ENCODE data around the gene OR8J1. TPM values are rescaled to one million over a fixed set of nuclear protein-coding genes. Genes with fewer than 3 reads are reported as not detected.

The OR8J1 gene
- not detected for polyA plus RNA-seq
- long read RNA-seq, donor 1: 0 reads
- long read RNA-seq, donor 2: 0 reads
- long read RNA-seq, donor 3: 0 reads
- long read RNA-seq, donor 4: 0 reads
- long read RNA-seq, donor 5: 0 reads
- long read RNA-seq, donor 6: 0 reads
- long read RNA-seq, donor 7: 0 reads
- long read RNA-seq, donor 8: 0 reads
- long read RNA-seq, donor 9: 0 reads
- long read RNA-seq, donor 10: 0 reads
- long read RNA-seq, donor 11: 0 reads

- DNase-seq: no peak
- Histone ChIP-seq H3K4me3 (ENCODE audit: low read length) (no peak within 1 kb of the TSS), H3K27ac (ENCODE audit: low read length) (no peak within 1 kb of the TSS), H3K36me3 (ENCODE audit: control insufficient read depth, insufficient read depth, low read length) (no peaks in the 10 kb centered on the region), H3K9me3 (ENCODE audit: control insufficient read depth, low read depth, low read length) (no peaks in the 10 kb centered on the region), H3K4me1 (ENCODE audit: control insufficient read depth, insufficient read depth, low read length) (no peaks in the 10 kb centered on the region), H3K27me3 (ENCODE audit: control insufficient read depth, insufficient read depth, low read length) (no peaks in the 10 kb centered on the region)
- WGBS (ENCODE audit: insufficient coverage, low lambda C conversion rate): no CpG with 5 or more reads among the region's 2 CpGs
Observed at GRCh38 chr11:56353991-56354390, at the start of gene OR8J1. Gene OR8J1, plus strand, starts transcription at chr11:56354291. Its CDS starts 5,956 bp downstream, at chr11:56360247.

GRCh38 chr11:56307836-56308235 lies 46.3 kb upstream of the OR8J1 start:
- DNase-seq: no peak
- Histone ChIP-seq H3K27me3 (ENCODE audit: control insufficient read depth, insufficient read depth, low read length) (no peaks in the 10 kb centered on the region), H3K9me3 (ENCODE audit: control insufficient read depth, low read depth, low read length) (no peaks in the 10 kb centered on the region), H3K4me1 (ENCODE audit: control insufficient read depth, insufficient read depth, low read length) (no peaks in the 10 kb centered on the region), H3K4me3 (ENCODE audit: low read length) (no peak overlapping the region), H3K36me3 (ENCODE audit: control insufficient read depth, insufficient read depth, low read length) (no peaks in the 10 kb centered on the region), H3K27ac (ENCODE audit: low read length) (no peak overlapping the region)
- no CpG with 5 or more reads among the region's 3 CpGs for WGBS (ENCODE audit: insufficient coverage, low lambda C conversion rate)

GRCh38 chr11:56314844-56315243 lies 39.2 kb upstream of the OR8J1 start, which contains the start of gene OR8K3:
Gene OR8K3, plus strand, starts transcription at chr11:56315144. Its CDS starts 3,163 bp downstream, at chr11:56318307.
- H3K36me3 ChIP-seq (ENCODE audit: control insufficient read depth, insufficient read depth, low read length): no peaks in the 10 kb centered on the region
- H3K4me1 ChIP-seq (ENCODE audit: control insufficient read depth, insufficient read depth, low read length): no peaks in the 10 kb centered on the region
- no peak within 1 kb of the TSS for H3K4me3 ChIP-seq (ENCODE audit: low read length)
- H3K27me3 ChIP-seq (ENCODE audit: control insufficient read depth, insufficient read depth, low read length): no peaks in the 10 kb centered on the region
- H3K9me3 ChIP-seq (ENCODE audit: control insufficient read depth, low read depth, low read length): no peaks in the 10 kb centered on the region
- DNase-seq: no peak
- H3K27ac ChIP-seq (ENCODE audit: low read length): no peak within 1 kb of the TSS

GRCh38 chr11:56331861-56332491 lies 22.1 kb upstream of the OR8J1 start:
- H3K27me3 ChIP-seq (ENCODE audit: control insufficient read depth, insufficient read depth, low read length): no peaks in the 10 kb centered on the region
- no peaks in the 10 kb centered on the region for H3K36me3 ChIP-seq (ENCODE audit: control insufficient read depth, insufficient read depth, low read length)
- peaks cover 7% of the 10 kb centered on the region for H3K9me3 ChIP-seq (ENCODE audit: control insufficient read depth, low read depth, low read length)
- no peak overlapping the region for H3K4me3 ChIP-seq (ENCODE audit: low read length)
- WGBS (ENCODE audit: insufficient coverage, low lambda C conversion rate): no CpG with 5 or more reads among the region's 34 CpGs
- no peak overlapping the region for H3K27ac ChIP-seq (ENCODE audit: low read length)
- H3K4me1 ChIP-seq (ENCODE audit: control insufficient read depth, insufficient read depth, low read length): no peaks in the 10 kb centered on the region
- DNase-seq: no peak

- no peak overlapping the region for H3K27ac ChIP-seq (ENCODE audit: low read length)
- H3K4me3 ChIP-seq (ENCODE audit: low read length): no peak overlapping the region
- no peak for DNase-seq
- no peaks in the 10 kb centered on the region for H3K4me1 ChIP-seq (ENCODE audit: control insufficient read depth, insufficient read depth, low read length)
- H3K27me3 ChIP-seq (ENCODE audit: control insufficient read depth, insufficient read depth, low read length): no peaks in the 10 kb centered on the region
- no peaks in the 10 kb centered on the region for H3K36me3 ChIP-seq (ENCODE audit: control insufficient read depth, insufficient read depth, low read length)
- no CpG with 5 or more reads among the region's 3 CpGs for WGBS (ENCODE audit: insufficient coverage, low lambda C conversion rate)
- peaks cover 7% of the 10 kb centered on the region for H3K9me3 ChIP-seq (ENCODE audit: control insufficient read depth, low read depth, low read length)
Observed at GRCh38 chr11:56333156-56333555, 20.9 kb upstream of the OR8J1 start.

GRCh38 chr11:56340289-56340688 lies 13.8 kb upstream of the OR8J1 start:
- H3K4me3 ChIP-seq (ENCODE audit: low read length): no peak overlapping the region
- no peaks in the 10 kb centered on the region for H3K4me1 ChIP-seq (ENCODE audit: control insufficient read depth, insufficient read depth, low read length)
- no peaks in the 10 kb centered on the region for H3K9me3 ChIP-seq (ENCODE audit: control insufficient read depth, low read depth, low read length)
- DNase-seq: no peak
- H3K27ac ChIP-seq (ENCODE audit: low read length): no peak overlapping the region
- H3K36me3 ChIP-seq (ENCODE audit: control insufficient read depth, insufficient read depth, low read length): no peaks in the 10 kb centered on the region
- H3K27me3 ChIP-seq (ENCODE audit: control insufficient read depth, insufficient read depth, low read length): no peaks in the 10 kb centered on the region

- DNase-seq: no peak
- Histone ChIP-seq H3K4me1 (ENCODE audit: control insufficient read depth, insufficient read depth, low read length) (no peaks in the 10 kb centered on the region), H3K27me3 (ENCODE audit: control insufficient read depth, insufficient read depth, low read length) (no peaks in the 10 kb centered on the region), H3K9me3 (ENCODE audit: control insufficient read depth, low read depth, low read length) (no peaks in the 10 kb centered on the region), H3K27ac (ENCODE audit: low read length) (no peak within 1 kb of the TSS), H3K36me3 (ENCODE audit: control insufficient read depth, insufficient read depth, low read length) (no peaks in the 10 kb centered on the region), H3K4me3 (ENCODE audit: low read length) (no peak within 1 kb of the TSS)
- no CpG with 5 or more reads among the region's 1 CpG for WGBS (ENCODE audit: insufficient coverage, low lambda C conversion rate)
Observed at GRCh38 chr11:56345739-56346138, 8.4 kb upstream of the OR8J1 start, which contains the start of gene OR8K1. Gene OR8K1, plus strand, starts transcription at chr11:56346039. Its CDS starts 0 bp downstream, at chr11:56346039.

- Histone ChIP-seq H3K27me3 (ENCODE audit: control insufficient read depth, insufficient read depth, low read length) (no peaks in the 10 kb centered on the region), H3K36me3 (ENCODE audit: control insufficient read depth, insufficient read depth, low read length) (no peaks in the 10 kb centered on the region), H3K27ac (ENCODE audit: low read length) (no peak within 1 kb of the TSS), H3K9me3 (ENCODE audit: control insufficient read depth, low read depth, low read length) (no peaks in the 10 kb centered on the region), H3K4me3 (ENCODE audit: low read length) (no peak within 1 kb of the TSS), H3K4me1 (ENCODE audit: control insufficient read depth, insufficient read depth, low read length) (no peaks in the 10 kb centered on the region)
- no peak for DNase-seq
- 86% methylated on average over 1 of the region's 2 CpGs for WGBS (ENCODE audit: insufficient coverage, low lambda C conversion rate)
Observed at GRCh38 chr11:56375324-56375723, 21.2 kb downstream of the OR8J1 start, which contains the start of gene OR8U1. Gene OR8U1, plus strand, starts transcription at chr11:56375624. Its CDS starts 0 bp downstream, at chr11:56375624.

GRCh38 chr11:56380120-56380519 lies 26.0 kb downstream of the OR8J1 start:
- Histone ChIP-seq H3K27me3 (ENCODE audit: control insufficient read depth, insufficient read depth, low read length) (no peaks in the 10 kb centered on the region), H3K27ac (ENCODE audit: low read length) (no peak overlapping the region), H3K4me3 (ENCODE audit: low read length) (no peak overlapping the region), H3K36me3 (ENCODE audit: control insufficient read depth, insufficient read depth, low read length) (no peaks in the 10 kb centered on the region), H3K9me3 (ENCODE audit: control insufficient read depth, low read depth, low read length) (no peaks in the 10 kb centered on the region), H3K4me1 (ENCODE audit: control insufficient read depth, insufficient read depth, low read length) (no peaks in the 10 kb centered on the region)
- 100% methylated on average over 1 of the region's 2 CpGs for WGBS (ENCODE audit: insufficient coverage, low lambda C conversion rate)
- no peak for DNase-seq

- H3K27me3 ChIP-seq (ENCODE audit: control insufficient read depth, insufficient read depth, low read length): no peaks in the 10 kb centered on the region
- H3K9me3 ChIP-seq (ENCODE audit: control insufficient read depth, low read depth, low read length): no peaks in the 10 kb centered on the region
- no peak overlapping the region for H3K4me3 ChIP-seq (ENCODE audit: low read length)
- DNase-seq: peak in 1 of 2 donors; percentile 56
- 67% methylated on average over 1 of the region's 3 CpGs for WGBS (ENCODE audit: insufficient coverage, low lambda C conversion rate)
- H3K36me3 ChIP-seq (ENCODE audit: control insufficient read depth, insufficient read depth, low read length): no peaks in the 10 kb centered on the region
- peak overlapping the region; percentile 74 for H3K27ac ChIP-seq (ENCODE audit: low read length)
- H3K4me1 ChIP-seq (ENCODE audit: control insufficient read depth, insufficient read depth, low read length): peaks cover 14% of the 10 kb centered on the region
Observed at GRCh38 chr11:56394381-56394780, 40.3 kb downstream of the OR8J1 start.

GRCh38 chr11:56396047-56396446 lies 42.0 kb downstream of the OR8J1 start:
- Histone ChIP-seq H3K27me3 (ENCODE audit: control insufficient read depth, insufficient read depth, low read length) (no peaks in the 10 kb centered on the region), H3K4me1 (ENCODE audit: control insufficient read depth, insufficient read depth, low read length) (peaks cover 14% of the 10 kb centered on the region), H3K36me3 (ENCODE audit: control insufficient read depth, insufficient read depth, low read length) (no peaks in the 10 kb centered on the region), H3K4me3 (ENCODE audit: low read length) (no peak overlapping the region), H3K9me3 (ENCODE audit: control insufficient read depth, low read depth, low read length) (no peaks in the 10 kb centered on the region), H3K27ac (ENCODE audit: low read length) (no peak overlapping the region)
- WGBS (ENCODE audit: insufficient coverage, low lambda C conversion rate): 60% methylated on average over 3 of the region's 3 CpGs
- peak in 1 of 2 donors; percentile 30 for DNase-seq

Measured in large intestine (tissue), 12 donors.